H1 (cell line): ENCODE data around the gene TWNK. TPM values are rescaled to one million over a fixed set of nuclear protein-coding genes. Genes with fewer than 3 reads are reported as not detected.

Experiments
- CTCF ChIA-PET: fragments of 300-600 bp; sonication (Branson Sonifier 250); formaldehyde crosslinking; loops from one replicate; lab custom pipeline; 2021; ENCODE audit not compliant: partially characterized antibody; lab: Charles Lee
- POLR2A ChIA-PET: fragments of 300-600 bp; sonication (Branson Sonifier 250); formaldehyde crosslinking; loops from one replicate; lab custom pipeline; 2021; ENCODE audit warnings: inconsistent platforms; ENCODE audit not compliant: partially characterized antibody; lab: Charles Lee
- DNase-seq, 2 experiments: peaks; one replicate each; pipeline versions ENCODE4 v3.0.0 to v3.0.0-alpha.2; 2010 to 2022; ENCODE audit warnings: low spot score in 2 of 2, low read depth in 1 of 2, mixed read lengths in 1 of 2
- FAIRE-seq: peaks from 2 replicates; lab custom pipeline; 2011; peaks lifted over from hg19 to GRCh38; lab: Jason Lieb, UNC
- H2AFZ ChIP-seq: 2 replicates; pipeline ENCODE4 v1.8.1; 2012; ENCODE audit warnings: low read length, inconsistent platforms
- H2AK5ac ChIP-seq: 2 replicates; pipeline ENCODE4 v1.6.1; 2013; ENCODE audit warnings: low read depth, low read length
- H2BK120ac ChIP-seq: replicated peaks from 2 replicates; pipeline ENCODE3; 2013; ENCODE audit warnings: low read depth, low read length, inconsistent platforms
- H2BK12ac ChIP-seq: 2 replicates; pipeline ENCODE4 v1.6.1; 2013; ENCODE audit warnings: low read depth, low read length
- H2BK15ac ChIP-seq: 2 replicates; pipeline ENCODE4 v1.6.1; 2013; ENCODE audit warnings: low read length
- H2BK20ac ChIP-seq: 2 replicates; pipeline ENCODE4 v1.6.1; 2013; ENCODE audit warnings: low read length
- H2BK5ac ChIP-seq: 2 replicates; pipeline ENCODE4 v1.6.1; 2013; ENCODE audit warnings: low read depth, low read length
- H3K14ac ChIP-seq: 2 replicates; pipeline ENCODE4 v1.6.1; 2013; ENCODE audit warnings: inconsistent platforms; ENCODE audit not compliant: insufficient read length
- H3K18ac ChIP-seq: 2 replicates; pipeline ENCODE4 v1.6.1; 2013; ENCODE audit warnings: low read length; ENCODE audit errors: extremely low read depth
- H3K23ac ChIP-seq: 2 replicates; pipeline ENCODE4 v1.6.1; 2013; ENCODE audit warnings: inconsistent platforms; ENCODE audit not compliant: insufficient read length
- H3K23me2 ChIP-seq: 2 replicates; pipeline ENCODE4 v1.6.1; 2013; ENCODE audit warnings: low read depth, low read length
- H3K27ac ChIP-seq: 2 replicates; pipeline ENCODE4 v1.6.1; 2011; ENCODE audit warnings: low read depth, low read length, inconsistent platforms
- H3K27me3 ChIP-seq, 4 experiments: replicated peaks in 1 of 4; 1 replicate in 1 of 4; 2 replicates in 3 of 4; pipeline versions ENCODE4 v1.6.1 to v1.8.1; 2011 to 2013; ENCODE audit warnings: low read length in 3 of 4, mild to moderate bottlenecking in 3 of 4, inconsistent platforms in 2 of 4, mixed read lengths in 2 of 4, moderate library complexity in 1 of 4; ENCODE audit not compliant: control insufficient read depth in 3 of 4, insufficient read depth in 3 of 4; ENCODE audit errors: extremely low read depth in 1 of 4
- H3K36me3 ChIP-seq, 4 experiments: 2 replicates each; pipeline versions ENCODE4 v1.6.1 to v1.8.1; 2011 to 2013; ENCODE audit warnings: mild to moderate bottlenecking in 4 of 4, low read length in 3 of 4, moderate library complexity in 2 of 4, control low read depth in 1 of 4, inconsistent platforms in 1 of 4; ENCODE audit not compliant: insufficient read depth in 4 of 4, control insufficient read depth in 2 of 4
- H3K4ac ChIP-seq: replicated peaks from 2 replicates; pipeline ENCODE3; 2013; ENCODE audit warnings: low read length, low read depth, mixed read lengths, inconsistent platforms; ENCODE audit not compliant: insufficient read length
- H3K4me1 ChIP-seq, 4 experiments: replicated peaks in 1 of 4; 1 replicate in 1 of 4; 2 replicates in 3 of 4; pipeline versions ENCODE4 v1.6.1 to v1.8.1; 2011 to 2013; ENCODE audit warnings: low read length in 3 of 4, inconsistent platforms in 2 of 4, mixed read lengths in 1 of 4; ENCODE audit not compliant: insufficient read depth in 4 of 4, control insufficient read depth in 3 of 4
- H3K4me2 ChIP-seq, 2 experiments: 2 replicates each; pipeline versions ENCODE4 v1.6.1 to v1.8.1; 2011 to 2013; ENCODE audit warnings: low read depth in 2 of 2, low read length in 2 of 2, control low read depth in 1 of 2, inconsistent platforms in 1 of 2, mild to moderate bottlenecking in 1 of 2; ENCODE audit not compliant: insufficient read depth in 1 of 2
- H3K4me3 ChIP-seq, 4 experiments: fragments of 200-600, 300-600 bp in 1 of 4; sonication (generic), shearing (Covaris generic), sonication (Bioruptor Twin) in 1 of 4; 2 replicates each; pipeline versions ENCODE4 v1.5.1 to v1.8.1; 2011 to 2016; ENCODE audit warnings: low read length in 4 of 4, low read depth in 3 of 4, control low read depth in 2 of 4, inconsistent platforms in 2 of 4, mild to moderate bottlenecking in 2 of 4, mixed read lengths in 1 of 4, moderate library complexity in 1 of 4; ENCODE audit not compliant: insufficient read depth in 2 of 4; ENCODE audit errors: extremely low read depth in 1 of 4
- H3K56ac ChIP-seq: replicated peaks from 2 replicates; pipeline ENCODE3; 2013; ENCODE audit warnings: low read depth, mild to moderate bottlenecking, mixed read lengths, low read length, inconsistent platforms; ENCODE audit not compliant: insufficient read length
- H3K79me1 ChIP-seq: 2 replicates; pipeline ENCODE4 v1.6.1; 2013; ENCODE audit warnings: low read depth, low read length, control low read depth
- H3K79me2 ChIP-seq, 2 experiments: 2 replicates each; pipeline versions ENCODE4 v1.6.1 to v1.8.1; 2012 to 2013; ENCODE audit warnings: low read length in 2 of 2, mild to moderate bottlenecking in 2 of 2, inconsistent platforms in 1 of 2; ENCODE audit not compliant: insufficient read depth in 2 of 2, control insufficient read depth in 1 of 2
- H3K9ac ChIP-seq, 4 experiments: replicated peaks in 1 of 4; 1 replicate in 1 of 4; 2 replicates in 3 of 4; pipeline versions ENCODE4 v1.6.1 to v1.8.1; 2011 to 2013; ENCODE audit warnings: low read depth in 3 of 4, low read length in 3 of 4, control low read depth in 2 of 4, mild to moderate bottlenecking in 2 of 4, moderate library complexity in 2 of 4, inconsistent platforms in 1 of 4; ENCODE audit errors: extremely low read depth in 1 of 4
- H3K9me3 ChIP-seq, 2 experiments: 2 replicates each; pipeline versions ENCODE4 v1.6.1 to v1.8.1; 2012 to 2013; ENCODE audit warnings: mild to moderate bottlenecking in 2 of 2, moderate library complexity in 2 of 2, control low read depth in 1 of 2, inconsistent platforms in 1 of 2, low read depth in 1 of 2, low read length in 1 of 2, mixed read lengths in 1 of 2; ENCODE audit not compliant: insufficient read depth in 2 of 2
- H4K20me1 ChIP-seq, 2 experiments: replicated peaks in 1 of 2; 2 replicates each; pipeline versions ENCODE3 to v1.8.1; 2011 to 2013; ENCODE audit warnings: inconsistent platforms in 2 of 2, low read length in 2 of 2, mild to moderate bottlenecking in 1 of 2; ENCODE audit not compliant: insufficient read depth in 2 of 2, control insufficient read depth in 1 of 2
- H4K5ac ChIP-seq: 2 replicates; pipeline ENCODE4 v1.6.1; 2013; ENCODE audit warnings: low read length, low read depth, mixed read lengths, inconsistent platforms; ENCODE audit not compliant: insufficient read length
- H4K8ac ChIP-seq: 2 replicates; pipeline ENCODE4 v1.8.0; 2013; ENCODE audit warnings: mild to moderate bottlenecking, moderate library complexity, low read length, inconsistent platforms; ENCODE audit not compliant: insufficient read depth; ENCODE audit errors: extremely low read depth
- H4K91ac ChIP-seq: replicated peaks from 2 replicates; pipeline ENCODE3; 2013; ENCODE audit warnings: low read length, mixed read lengths, inconsistent platforms; ENCODE audit not compliant: insufficient read length
- EGR1 ChIP-seq: IDR thresholded peaks from 2 replicates; pipeline ENCODE4 v1.6.1; 2011; ENCODE audit warnings: low read depth, low read length, borderline replicate concordance
- HDAC6 ChIP-seq: IDR thresholded peaks from one replicate; pipeline ENCODE4 v1.7.1; 2012; ENCODE audit warnings: low read depth, mild to moderate bottlenecking, inconsistent platforms, low read length, moderate library complexity
- MAFK ChIP-seq: IDR thresholded peaks from 2 replicates; pipeline ENCODE4 v1.6.1; 2012; ENCODE audit warnings: low read depth, mild to moderate bottlenecking, improper control_type of control experiment, low read length
- POLR2A ChIP-seq, 2 experiments: IDR thresholded peaks; 1 replicate in 1 of 2; 2 replicates in 1 of 2; pipeline ENCODE4 v1.6.1; 2011; ENCODE audit warnings: low read depth in 2 of 2, low read length in 2 of 2, mild to moderate bottlenecking in 2 of 2; ENCODE audit errors: control extremely low read depth in 1 of 2
- TAF7 ChIP-seq: optimal IDR thresholded peaks from 2 replicates; pipeline ENCODE3; 2011; ENCODE audit warnings: low read depth, mild to moderate bottlenecking, inconsistent platforms, low read length, moderate library complexity, borderline replicate concordance
- YY1 ChIP-seq: IDR thresholded peaks from 2 replicates; pipeline ENCODE4 v1.6.1; 2011; ENCODE audit warnings: low read depth, mild to moderate bottlenecking, low read length
- WGBS, 2 experiments: shearing (Covaris generic) in 1 of 2; methylation state at CpG; one replicate each; pipeline versions ENCODE4 v1.1.6 to v1.1.7; 2013 to 2015; ENCODE audit warnings: low lambda C conversion rate in 2 of 2, mixed read lengths in 2 of 2, inconsistent platforms in 1 of 2, low coverage in 1 of 2, missing lambda C conversion rate in 1 of 2; ENCODE audit not compliant: insufficient replicate concordance in 2 of 2, insufficient coverage in 1 of 2, insufficient read length in 1 of 2; ENCODE audit errors: extremely low coverage in 1 of 2, missing lambda C conversion rate in 1 of 2; 5-methylcytosine and 5-hydroxymethylcytosine counted together
- polyA plus RNA-seq, 7 experiments: library from polyadenylated mRNA; depleted of rRNA in 3 of 7; stranded (reverse) in 5 of 7; unstranded in 2 of 7; fragments of >200 nt in 5 of 7; fragments of 200-250 nt in 2 of 7; gene quantifications; 1 replicate in 5 of 7; 2 replicates in 1 of 7; 4 replicates in 1 of 7; pipeline versions ENCODE4 v1.2.1 to v1.2.3, GENCODE V29; 2011 to 2013; ENCODE audit warnings: missing spikeins in 2 of 7, mixed read lengths in 2 of 7
- total RNA-seq: library from RNA; stranded (reverse); fragmentation: NEBNext Ultra II Directional; extraction: Animal tissue kit (Norgen Biotek cat#: 25700); gene quantifications from 2 replicates; pipeline ENCODE4 v1.2.1, GENCODE V29; 2021

Gene TWNK
- total and polyA plus RNA-seq, 2 of the 8 experiments (the other 6 are each of a cell fraction or from before 2014, with no cell fraction given), result 15.4 to 32.5 TPM

GRCh38 chr10:101021692-101022251, 34.4 kb downstream of the TWNK start:
- Histone ChIP-seq H3K36me3 (no peaks in the 10 kb centered on the region), H2BK20ac (no peak overlapping the region), H3K4me1 (peaks cover 0 to 10% (median 5%) of the 10 kb centered on the region in 4 experiments; a peak in 4 of 7 replicates), H3K9ac (no peak overlapping the region), H2BK15ac (no peak overlapping the region), H3K23me2 (peaks cover 11% of the 10 kb centered on the region; the same call in 1 of the 2 replicates), H2AFZ (no peak overlapping the region), H3K9me3 (no peaks in the 10 kb centered on the region), H3K56ac (no peak overlapping the region), H3K79me2 (no peaks in the 10 kb centered on the region), H2BK12ac (no peak overlapping the region), H3K4ac (no peak overlapping the region), H2BK120ac (no peak overlapping the region), H4K8ac (no peak overlapping the region), H2AK5ac (no peak overlapping the region), H3K23ac (no peak overlapping the region), H3K14ac (no peak overlapping the region), H3K18ac (no peak overlapping the region), H3K4me3 (no peak overlapping the region), H3K27ac (no peak overlapping the region), H3K79me1 (no peaks in the 10 kb centered on the region), H3K27me3 (peaks cover 13 to 31% (median 26%) of the 10 kb centered on the region in 4 experiments), H4K5ac (no peak overlapping the region), H3K4me2 (no peak overlapping the region), H4K20me1 (peaks cover 0 to 1% of the 10 kb centered on the region in 2 experiments), H2BK5ac (no peak overlapping the region), H4K91ac (peak overlapping the region; percentile 10)
- WGBS, 2 experiments, result 90% methylated on average over 10 of the region's 11 CpGs; no CpG with 5 or more reads in 1 of the 2 experiments
- FAIRE-seq (no peak), DNase-seq (no peak)
- ChIA-PET CTCF (interaction anchor here (0.6 to 51.8 kb wide), 4 partner anchors 10 to 1574 kb away, joined by 3 to 2176 read pairs (median 84); partner anchors contain the start of gene KAZALD1), POLR2A (no interaction called here)
- no peak for TF ChIP-seq POLR2A (IDR thresholded peaks at IDR 0.05; ENCODE audit: control extremely low read depth in 1 of 2, low read depth in 2 of 2, low read length in 2 of 2)
- TF ChIP-seq HDAC6, result no peak
- no peak for TF ChIP-seq MAFK
- no peak for TF ChIP-seq TAF7
- TF ChIP-seq EGR1, result no peak
- no peak for TF ChIP-seq YY1
